DND-41 (cell line): ENCODE data around the gene CCDC200.

Experiments used
- ATAC-seq: fragments of 200-7000 bp; cut with Tn5 transposase; 3 replicates; pipeline ENCODE4 v1.9.1; 2021; ENCODE audit warnings: low read depth; ENCODE audit not compliant: insufficient read depth
- DNase-seq: peaks from one replicate; pipeline ENCODE4 v3.0.0-alpha.2; 2020
- H2AFZ ChIP-seq: 2 replicates; pipeline ENCODE4 v1.6.0; 2012; ENCODE audit warnings: low read depth, low read length
- H3K27ac ChIP-seq: 2 replicates; pipeline ENCODE4 v1.5.1; 2012; ENCODE audit warnings: low read length, inconsistent platforms
- H3K27me3 ChIP-seq: fragments of 200-600 bp; sonication (generic); 2 replicates; pipeline ENCODE4 v1.6.0; 2012; ENCODE audit warnings: low read length, mild to moderate bottlenecking, inconsistent platforms; ENCODE audit not compliant: insufficient read depth, poor library complexity
- H3K36me3 ChIP-seq: 2 replicates; pipeline ENCODE4 v1.5.1; 2012; ENCODE audit warnings: low read length, inconsistent platforms; ENCODE audit not compliant: insufficient read depth
- H3K4me1 ChIP-seq: 2 replicates; pipeline ENCODE4 v1.5.1; 2012; ENCODE audit warnings: mild to moderate bottlenecking, low read length; ENCODE audit not compliant: insufficient read depth
- H3K4me2 ChIP-seq: 2 replicates; pipeline ENCODE4 v1.6.0; 2012; ENCODE audit warnings: mild to moderate bottlenecking, moderate library complexity, low read length, inconsistent platforms; ENCODE audit not compliant: insufficient read depth
- H3K4me3 ChIP-seq, 2 experiments: fragments of 200-600 bp in 1 of 2; shearing (Covaris generic) in 1 of 2; 2 replicates each; pipeline ENCODE4 v1.5.1; 2012 to 2016; ENCODE audit warnings: inconsistent platforms in 2 of 2, low read length in 2 of 2, mild to moderate bottlenecking in 2 of 2, low read depth in 1 of 2, moderate library complexity in 1 of 2
- H3K79me2 ChIP-seq: 2 replicates; pipeline ENCODE4 v1.6.0; 2012; ENCODE audit warnings: low read length, inconsistent platforms; ENCODE audit not compliant: insufficient read depth
- H3K9ac ChIP-seq: 2 replicates; pipeline ENCODE4 v1.6.0; 2012; ENCODE audit warnings: low read depth, mild to moderate bottlenecking, inconsistent platforms, low read length, moderate library complexity
- H3K9me3 ChIP-seq: 2 replicates; pipeline ENCODE4 v1.5.1; 2012; ENCODE audit warnings: low read length, moderate library complexity, mild to moderate bottlenecking, inconsistent platforms; ENCODE audit not compliant: insufficient read depth, severe bottlenecking
- H4K20me1 ChIP-seq: 2 replicates; pipeline ENCODE4 v1.6.0; 2012; ENCODE audit warnings: low read length; ENCODE audit not compliant: insufficient read depth
- CTCF ChIP-seq: IDR thresholded peaks from 2 replicates; pipeline ENCODE4 v1.5.1; 2012; ENCODE audit warnings: borderline replicate concordance, low read length, moderate library complexity, mild to moderate bottlenecking; ENCODE audit not compliant: poor library complexity, severe bottlenecking; ENCODE audit errors: extremely low read depth
- EZH2 ChIP-seq: IDR thresholded peaks from 3 replicates; pipeline ENCODE4 v1.6.1; 2012; ENCODE audit warnings: borderline replicate concordance, low read depth, mild to moderate bottlenecking, moderate library complexity, low read length, inconsistent platforms; ENCODE audit not compliant: severe bottlenecking

Gene CCDC200

DNA sequence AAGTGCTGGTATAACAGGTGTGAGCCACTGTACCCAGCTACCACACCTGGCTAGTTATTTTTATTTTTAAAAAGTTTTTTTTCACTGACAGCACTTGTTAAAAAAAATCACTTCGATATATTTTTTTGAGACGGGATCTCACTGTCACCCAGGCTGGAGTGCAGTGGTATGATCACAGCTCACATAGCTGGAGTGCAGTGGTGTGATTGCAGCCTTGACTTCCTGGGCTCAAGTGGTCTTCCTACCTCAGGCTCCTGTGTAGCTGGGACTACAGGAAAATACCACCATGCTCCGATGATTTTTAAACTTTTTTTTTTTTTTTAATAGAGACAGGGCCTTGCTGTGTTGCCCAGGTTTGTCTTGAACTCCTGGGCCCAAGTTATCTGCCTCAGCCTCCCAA is 44.5 kb downstream of the CCDC200 start:
- H4K20me1 ChIP-seq, result no peaks in the 10 kb centered on the region
- H3K4me2 ChIP-seq, result no peak overlapping the region
- TF ChIP-seq EZH2, result no peak
- TF ChIP-seq CTCF, result no peak
- H3K4me1 ChIP-seq, result no peaks in the 10 kb centered on the region
- DNase-seq, result no peak
- H3K9ac ChIP-seq, result no peak overlapping the region
- no peaks in the 10 kb centered on the region for H3K9me3 ChIP-seq
- no peaks in the 10 kb centered on the region for H3K79me2 ChIP-seq
- no peaks in the 10 kb centered on the region for H3K27me3 ChIP-seq
- H3K27ac ChIP-seq, result no peak overlapping the region
- H3K4me3 ChIP-seq, result no peak overlapping the region
- H3K36me3 ChIP-seq, result peaks cover 41% of the 10 kb centered on the region
- no peak for ATAC-seq
- H2AFZ ChIP-seq, result no peak overlapping the region

DNA sequence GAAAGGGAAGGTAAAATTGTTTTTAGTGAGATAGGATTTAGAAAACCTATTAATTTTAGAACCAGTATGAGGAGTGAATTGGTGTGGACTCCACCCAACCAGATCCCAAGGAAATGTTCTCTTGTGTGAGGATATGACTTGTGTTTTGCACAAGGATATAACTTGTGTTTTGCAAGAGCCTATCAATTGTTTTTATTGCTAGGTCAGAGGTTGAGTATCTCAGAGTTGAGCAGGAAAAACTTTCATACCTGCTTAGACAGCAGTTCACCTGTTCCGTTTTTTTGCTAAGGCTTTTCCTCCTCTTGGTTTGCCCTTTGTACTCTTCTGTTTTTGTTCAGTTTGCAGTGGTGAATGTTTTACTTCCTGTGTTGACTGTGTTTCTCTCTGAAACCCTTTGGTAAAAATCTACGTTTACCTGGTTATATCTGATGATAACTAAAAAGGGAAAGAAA is 52.3 kb downstream of the CCDC200 start:
- H3K27me3 ChIP-seq, result no peaks in the 10 kb centered on the region
- no peak for ATAC-seq
- H2AFZ ChIP-seq, result no peak overlapping the region
- H3K4me3 ChIP-seq, result no peak overlapping the region
- peaks cover 36% of the 10 kb centered on the region for H3K79me2 ChIP-seq
- H3K9ac ChIP-seq, result no peak overlapping the region
- TF ChIP-seq CTCF, result no peak
- no peak for TF ChIP-seq EZH2
- H3K4me2 ChIP-seq, result no peak overlapping the region
- peaks cover 51% of the 10 kb centered on the region for H3K36me3 ChIP-seq
- no peak overlapping the region for H3K27ac ChIP-seq
- no peaks in the 10 kb centered on the region for H3K9me3 ChIP-seq
- peaks cover 28% of the 10 kb centered on the region for H3K4me1 ChIP-seq
- H4K20me1 ChIP-seq, result no peaks in the 10 kb centered on the region
- no peak for DNase-seq

GRCh38 chr17:43175213-43176118 is 53.0 kb downstream of the CCDC200 start:
- Histone ChIP-seq H4K20me1 (no peaks in the 10 kb centered on the region), H3K4me2 (no peak overlapping the region), H3K36me3 (peaks cover 45% of the 10 kb centered on the region), H2AFZ (no peak overlapping the region), H3K9me3 (no peaks in the 10 kb centered on the region), H3K9ac (no peak overlapping the region), H3K27me3 (no peaks in the 10 kb centered on the region), H3K4me1 (peaks cover 28% of the 10 kb centered on the region), H3K79me2 (peaks cover 41% of the 10 kb centered on the region), H3K4me3 (no peak overlapping the region), H3K27ac (no peak overlapping the region)
- ATAC-seq, result no peak
- TF ChIP-seq CTCF, result no peak
- TF ChIP-seq EZH2, result no peak
- no peak for DNase-seq
